ENCODE results near the gene METTL4. TPM values are rescaled to one million over a fixed set of nuclear protein-coding genes. Genes with fewer than 3 reads are reported as not detected.

Gene METTL4
- total and polyA plus RNA-seq, 2 of the 8 experiments (the other 6 are each of a cell fraction or from before 2014, with no cell fraction given) = 8.5 to 11.5 TPM

DNA sequence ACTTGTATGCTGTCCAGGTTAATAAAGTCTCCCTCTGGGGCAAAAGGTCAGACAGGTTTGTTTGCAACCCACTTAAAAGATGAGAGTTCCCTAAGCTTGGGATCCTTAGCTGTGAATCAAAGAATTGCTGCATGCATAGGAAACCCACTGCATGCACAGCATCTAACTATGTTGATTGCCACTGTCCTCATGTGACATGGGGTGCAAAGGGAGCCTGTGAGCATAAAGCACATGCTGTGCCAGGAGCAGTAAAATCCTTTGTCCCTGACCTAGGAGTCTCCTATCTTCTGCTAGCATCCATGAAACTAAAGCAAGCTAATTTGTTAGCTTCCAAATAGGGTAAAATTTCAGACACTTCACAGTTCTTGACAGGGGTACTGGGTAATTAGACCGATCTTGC lies 13.8 kb downstream of the METTL4 start:
- H2BK12ac ChIP-seq (ENCODE audit: low read depth, low read length) = no peak overlapping the region
- H3K4me2 ChIP-seq (ENCODE audit: insufficient read depth in 1 of 2, low read depth in 2 of 2, low read length in 2 of 2) = no peak overlapping the region
- H3K79me1 ChIP-seq (ENCODE audit: low read depth, low read length) = no peaks in the 10 kb centered on the region
- peaks cover 0 to 3% (median 0%) of the 10 kb centered on the region in 4 experiments; a peak in 2 of 8 replicates for H3K36me3 ChIP-seq (ENCODE audit: control insufficient read depth in 2 of 4, insufficient read depth in 4 of 4, low read length in 3 of 4)
- H3K23me2 ChIP-seq (ENCODE audit: low read depth, low read length) = no peaks in the 10 kb centered on the region
- no peak overlapping the region for H3K23ac ChIP-seq (ENCODE audit: insufficient read length)
- H3K9ac ChIP-seq (replicated peaks in 1 of 4; ENCODE audit: extremely low read depth in 1 of 4, low read depth in 3 of 4, low read length in 3 of 4) = no peak overlapping the region
- no peaks in the 10 kb centered on the region for H3K79me2 ChIP-seq (ENCODE audit: control insufficient read depth in 1 of 2, insufficient read depth in 2 of 2, low read length in 2 of 2)
- H3K14ac ChIP-seq (ENCODE audit: insufficient read length) = no peak overlapping the region
- no peaks in the 10 kb centered on the region for H3K27me3 ChIP-seq (replicated peaks in 1 of 4; ENCODE audit: control insufficient read depth in 3 of 4, extremely low read depth in 1 of 4, insufficient read depth in 3 of 4, low read length in 3 of 4)
- no peak overlapping the region for H2BK120ac ChIP-seq (replicated peaks; ENCODE audit: low read depth, low read length)
- H2BK15ac ChIP-seq (ENCODE audit: low read length) = no peak overlapping the region
- no peaks in the 10 kb centered on the region for H3K4me1 ChIP-seq (replicated peaks in 1 of 4; ENCODE audit: control insufficient read depth in 3 of 4, insufficient read depth in 4 of 4, low read length in 3 of 4)
- FAIRE-seq = no peak
- H4K91ac ChIP-seq (replicated peaks; ENCODE audit: insufficient read length, low read length) = no peak overlapping the region
- H3K27ac ChIP-seq (ENCODE audit: low read depth, low read length) = no peak overlapping the region
- no peaks in the 10 kb centered on the region for H3K9me3 ChIP-seq (ENCODE audit: insufficient read depth in 2 of 2, low read depth in 1 of 2, low read length in 1 of 2)
- no peak for DNase-seq (ENCODE audit: low read depth in 1 of 2, low spot score in 2 of 2)
- H2BK20ac ChIP-seq (ENCODE audit: low read length) = no peak overlapping the region
- POLR2A ChIA-PET (ENCODE audit: partially characterized antibody) = no interaction called here
- H2AK5ac ChIP-seq (ENCODE audit: low read depth, low read length) = no peak overlapping the region
- no peak overlapping the region for H3K4me3 ChIP-seq (ENCODE audit: extremely low read depth in 1 of 4, insufficient read depth in 2 of 4, low read depth in 3 of 4, low read length in 4 of 4)
- H4K8ac ChIP-seq (ENCODE audit: extremely low read depth, insufficient read depth, low read length) = no peak overlapping the region
- H4K20me1 ChIP-seq (replicated peaks in 1 of 2; ENCODE audit: control insufficient read depth in 1 of 2, insufficient read depth in 2 of 2, low read length in 2 of 2) = no peaks in the 10 kb centered on the region
- CTCF ChIA-PET (ENCODE audit: partially characterized antibody) = interaction anchor here (0.6 to 1.3 kb wide), 4 partner anchors 10 to 388 kb away, joined by 3 read pairs; no protein-coding TSS in a partner anchor
- 94% methylated on average over 1 of the region's 1 CpG; no CpG with 5 or more reads in 1 of the 2 experiments for whole genome bisulfite sequencing, 2 experiments (ENCODE audit: extremely low coverage in 1 of 2, insufficient coverage in 1 of 2, insufficient read length in 1 of 2, insufficient replicate concordance in 2 of 2, low coverage in 1 of 2, low lambda C conversion rate in 2 of 2, missing lambda C conversion rate in 1 of 2)
- H2BK5ac ChIP-seq (ENCODE audit: low read depth, low read length) = no peak overlapping the region
- H3K56ac ChIP-seq (replicated peaks; ENCODE audit: insufficient read length, low read depth, low read length) = no peak overlapping the region
- no peak overlapping the region for H2AFZ ChIP-seq (ENCODE audit: low read length)
- no peak overlapping the region for H3K4ac ChIP-seq (replicated peaks; ENCODE audit: insufficient read length, low read depth, low read length)
- no peak overlapping the region for H4K5ac ChIP-seq (ENCODE audit: insufficient read length, low read depth, low read length)
- H3K18ac ChIP-seq (ENCODE audit: extremely low read depth, low read length) = no peak overlapping the region
- TF ChIP-seq POLR2A (IDR thresholded peaks at IDR 0.05; ENCODE audit: control extremely low read depth in 1 of 2, low read depth in 2 of 2, low read length in 2 of 2) = no peak
- no peak for TF ChIP-seq TEAD4 (IDR thresholded peaks at IDR 0.05; ENCODE audit: low read depth, low read length)
- TF ChIP-seq CBX5 (IDR thresholded peaks at IDR 0.05; ENCODE audit: low read depth, low read length) = no peak
- TF ChIP-seq NANOG (IDR thresholded peaks at IDR 0.05; ENCODE audit: insufficient read depth, low read depth, low read length, poor library complexity, severe bottlenecking) = no peak
- TF ChIP-seq RXRA (IDR thresholded peaks at IDR 0.05; ENCODE audit: insufficient read depth, low read depth, low read length) = no peak
- TF ChIP-seq KDM1A (IDR thresholded peaks at IDR 0.05; ENCODE audit: borderline replicate concordance, low read length) = no peak
- TF ChIP-seq TAF7 (optimal IDR thresholded peaks at IDR 0.05; ENCODE audit: borderline replicate concordance, low read depth, low read length) = no peak
- TF ChIP-seq PHF8 (conservative IDR thresholded peaks at IDR 0.05; ENCODE audit: low read depth, low read length) = no peak
- TF ChIP-seq SRF (IDR thresholded peaks at IDR 0.05; ENCODE audit: low read depth, low read length) = no peak
- TF ChIP-seq, protein P1, sequence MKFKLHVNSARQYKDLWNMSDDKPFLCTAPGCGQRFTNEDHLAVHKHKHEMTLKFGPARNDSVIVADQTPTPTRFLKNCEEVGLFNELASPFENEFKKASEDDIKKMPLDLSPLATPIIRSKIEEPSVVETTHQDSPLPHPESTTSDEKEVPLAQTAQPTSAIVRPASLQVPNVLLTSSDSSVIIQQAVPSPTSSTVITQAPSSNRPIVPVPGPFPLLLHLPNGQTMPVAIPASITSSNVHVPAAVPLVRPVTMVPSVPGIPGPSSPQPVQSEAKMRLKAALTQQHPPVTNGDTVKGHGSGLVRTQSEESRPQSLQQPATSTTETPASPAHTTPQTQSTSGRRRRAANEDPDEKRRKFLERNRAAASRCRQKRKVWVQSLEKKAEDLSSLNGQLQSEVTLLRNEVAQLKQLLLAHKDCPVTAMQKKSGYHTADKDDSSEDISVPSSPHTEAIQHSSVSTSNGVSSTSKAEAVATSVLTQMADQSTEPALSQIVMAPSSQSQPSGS (IDR thresholded peaks at IDR 0.05; ENCODE audit: low read length) = no peak
- TF ChIP-seq SIRT6 (IDR thresholded peaks at IDR 0.05; ENCODE audit: low read length) = no peak
- TF ChIP-seq SIX5 (IDR thresholded peaks at IDR 0.05; ENCODE audit: low read depth, low read length) = no peak
- no peak for TF ChIP-seq SIN3A (conservative IDR thresholded peaks at IDR 0.05 in 1 of 2, IDR thresholded peaks at IDR 0.05 in 1 of 2; ENCODE audit: low read depth in 1 of 2, low read length in 2 of 2)
- no peak for TF ChIP-seq SP4 (IDR thresholded peaks at IDR 0.05; ENCODE audit: low read length)

Data from H1 (cell line).